Ovary (tissue), 9 donors: Measurements from ENCODE around the gene MICU2. TPM values are rescaled to one million over a fixed set of nuclear protein-coding genes. Genes with fewer than 3 reads are reported as not detected.

Source experiments
- DNase-seq, 5 donors: peaks; one replicate each; pipeline ENCODE4 v3.0.0-alpha.2; 2019 to 2020
- H3K27ac ChIP-seq, 2 donors: fragments of 200-600 bp; one replicate each; pipeline versions ENCODE4 v1.5.1 to v1.8.0; 2019 to 2022
- H3K27me3 ChIP-seq: fragments of 200-600 bp; one replicate; pipeline ENCODE4 v1.8.0; 2022
- H3K36me3 ChIP-seq: fragments of 200-600 bp; sonication (generic); one replicate; pipeline ENCODE4 v1.5.1; 2019
- H3K4me1 ChIP-seq: one replicate; pipeline ENCODE4 v1.8.1; 2013; ENCODE audit warnings: mild to moderate bottlenecking, moderate library complexity; ENCODE audit not compliant: insufficient read depth
- H3K4me3 ChIP-seq: fragments of 200-600 bp; sonication (generic); one replicate; pipeline ENCODE4 v1.5.1; 2017
- H3K9me3 ChIP-seq, 2 donors: fragments of 200-600 bp in 1 of 2; sonication (generic) in 1 of 2; one replicate each; pipeline versions ENCODE4 v1.5.1 to v1.8.1; 2013 to 2019; ENCODE audit warnings: mild to moderate bottlenecking in 1 of 2, moderate library complexity in 1 of 2
- EP300 ChIP-seq: sonication (generic); formaldehyde crosslinking; IDR thresholded peaks from one replicate; pipeline ENCODE4 v1.6.1; 2017; ENCODE audit warnings: antibody characterized with exemption
- POLR2A ChIP-seq: fragments of 450-650 bp; IDR thresholded peaks from one replicate; pipeline ENCODE4 v1.6.1; 2017; ENCODE audit warnings: antibody characterized with exemption, mild to moderate bottlenecking, moderate library complexity
- WGBS, 3 donors: extraction: QIAGEN DNeasy Blood & Tissue Kit in 1 of 3; methylation state at CpG; one replicate each; pipeline versions ENCODE4 v1.1.5 to v1.1.7; 2013 to 2017; 5-methylcytosine and 5-hydroxymethylcytosine counted together
- intact Hi-C, 4 donors: fragments of 100-400 bp; cut with DNase I; formaldehyde crosslinking; loops; one replicate each; pipeline versions ENCODE4 v1.11.0 to v1.15.1; 2022 to 2023
- polyA plus RNA-seq, 2 donors: library from polyadenylated mRNA; stranded (reverse); fragments of 200-250 nt in 1 of 2; fragments of 350-450 nt in 1 of 2; fragmentation: Illumina TruSeq in 1 of 2; extraction: RNeasy Lipid Tissue Mini Kit (QIAGEN cat#74804) in 1 of 2; gene quantifications; one replicate each; pipeline ENCODE4 v1.2.3, GENCODE V29; 2013 to 2014
- total RNA-seq, 7 donors: library from RNA; depleted of rRNA in 2 of 7; stranded (reverse); fragments of >200 nt in 2 of 7; fragmentation: NEBNext Ultra II Directional in 3 of 7; extraction: Animal tissue kit (Norgen Biotek cat#: 25700) in 3 of 7; gene quantifications; one replicate each; pipeline versions ENCODE4 v1.1.0 to v1.2.4, GENCODE V29; 2016 to 2023
- TF ChIP-seq, protein P1 (sequence below), 3 donors: fragments of 450-650 bp in 2 of 3; fragments of 200-600 bp in 1 of 3; IDR thresholded peaks; one replicate each; pipeline versions ENCODE4 v1.5.1 to v1.8.0; 2016 to 2022; ENCODE audit warnings: antibody characterized with exemption in 3 of 3, mild to moderate bottlenecking in 1 of 3
- donor health status: DM: no; HTN: no; CAD: no; lungs with moderate emphysema.
- donor health status: DM: no; HTN: no; CAD: no.
- donor health status: Bipolar disorder and iron deficiency.
- donor health status: DM: yes; HTN: yes; CAD: no.
- donor health status: DM: no; HTN: no; CAD: no.
- donor health status: DM: yes; HTN: yes; CAD: no.

MICU2 gene
- total and polyA plus RNA-seq, 9 donors, result 23.2 to 82.1 (median 31.4) TPM

GRCh38 chr13:21522130-21522529 is 81.8 kb downstream of the MICU2 start:
- TF ChIP-seq, protein P1, sequence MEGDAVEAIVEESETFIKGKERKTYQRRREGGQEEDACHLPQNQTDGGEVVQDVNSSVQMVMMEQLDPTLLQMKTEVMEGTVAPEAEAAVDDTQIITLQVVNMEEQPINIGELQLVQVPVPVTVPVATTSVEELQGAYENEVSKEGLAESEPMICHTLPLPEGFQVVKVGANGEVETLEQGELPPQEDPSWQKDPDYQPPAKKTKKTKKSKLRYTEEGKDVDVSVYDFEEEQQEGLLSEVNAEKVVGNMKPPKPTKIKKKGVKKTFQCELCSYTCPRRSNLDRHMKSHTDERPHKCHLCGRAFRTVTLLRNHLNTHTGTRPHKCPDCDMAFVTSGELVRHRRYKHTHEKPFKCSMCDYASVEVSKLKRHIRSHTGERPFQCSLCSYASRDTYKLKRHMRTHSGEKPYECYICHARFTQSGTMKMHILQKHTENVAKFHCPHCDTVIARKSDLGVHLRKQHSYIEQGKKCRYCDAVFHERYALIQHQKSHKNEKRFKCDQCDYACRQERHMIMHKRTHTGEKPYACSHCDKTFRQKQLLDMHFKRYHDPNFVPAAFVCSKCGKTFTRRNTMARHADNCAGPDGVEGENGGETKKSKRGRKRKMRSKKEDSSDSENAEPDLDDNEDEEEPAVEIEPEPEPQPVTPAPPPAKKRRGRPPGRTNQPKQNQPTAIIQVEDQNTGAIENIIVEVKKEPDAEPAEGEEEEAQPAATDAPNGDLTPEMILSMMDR (IDR thresholded peaks at IDR 0.05), result no peak
- TF ChIP-seq EP300 (no peak), POLR2A (no peak)
- intact Hi-C loops, result no loop called here
- H3K4me3 ChIP-seq, result no peak overlapping the region
- no peaks in the 10 kb centered on the region for H3K4me1 ChIP-seq
- no peaks in the 10 kb centered on the region for H3K27me3 ChIP-seq
- H3K36me3 ChIP-seq, result no peaks in the 10 kb centered on the region
- no peak for DNase-seq
- no peak overlapping the region for H3K27ac ChIP-seq
- no peaks in the 10 kb centered on the region for H3K9me3 ChIP-seq
- 93 to 100% (median 97%) methylated on average over 1 of the region's 1 CpG for WGBS, 3 donors

- Histone ChIP-seq H3K27ac (no peak overlapping the region), H3K4me3 (no peak overlapping the region), H3K27me3 (no peaks in the 10 kb centered on the region), H3K9me3 (no peaks in the 10 kb centered on the region), H3K4me1 (no peaks in the 10 kb centered on the region), H3K36me3 (no peaks in the 10 kb centered on the region)
- TF ChIP-seq, protein P1 (IDR thresholded peaks at IDR 0.05), result no peak
- TF ChIP-seq EP300 (no peak), POLR2A (no peak)
- DNase-seq, result no peak
- WGBS, 3 donors, result 96 to 98% (median 96%) methylated on average over 8 of the region's 8 CpGs
- intact Hi-C loops, result no loop called here
Observed at GRCh38 chr13:21518617-21519144, 85.3 kb downstream of the MICU2 start.

DNA sequence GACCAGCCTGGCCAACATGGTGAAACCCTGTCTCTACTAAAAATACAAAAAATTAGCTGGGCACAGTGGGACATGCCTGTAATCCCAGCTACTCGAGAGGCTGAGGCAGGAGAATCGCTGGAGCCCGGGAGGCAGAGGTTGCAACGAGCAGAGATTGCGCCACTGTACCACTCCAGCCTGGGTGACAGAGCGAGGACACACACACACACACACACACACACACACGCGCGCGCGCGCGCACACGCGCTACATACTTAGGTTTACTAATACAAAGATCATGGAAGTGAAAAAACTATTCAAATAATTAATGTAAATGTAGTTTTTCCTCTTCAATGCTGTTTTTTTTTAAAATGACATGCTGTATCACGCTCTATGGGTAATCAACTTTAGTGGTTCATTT is 86.4 kb downstream of the MICU2 start:
- no peak overlapping the region for H3K4me3 ChIP-seq
- TF ChIP-seq, protein P1 (IDR thresholded peaks at IDR 0.05), result no peak
- no peak for TF ChIP-seq EP300
- no peak for TF ChIP-seq POLR2A
- no peak overlapping the region for H3K27ac ChIP-seq
- DNase-seq, result no peak
- H3K27me3 ChIP-seq, result no peaks in the 10 kb centered on the region
- intact Hi-C loops, result no loop called here
- 88 to 94% (median 93%) methylated on average over 16 of the region's 16 CpGs for WGBS, 3 donors
- H3K4me1 ChIP-seq, result no peaks in the 10 kb centered on the region
- H3K9me3 ChIP-seq, result no peaks in the 10 kb centered on the region
- no peaks in the 10 kb centered on the region for H3K36me3 ChIP-seq

DNA sequence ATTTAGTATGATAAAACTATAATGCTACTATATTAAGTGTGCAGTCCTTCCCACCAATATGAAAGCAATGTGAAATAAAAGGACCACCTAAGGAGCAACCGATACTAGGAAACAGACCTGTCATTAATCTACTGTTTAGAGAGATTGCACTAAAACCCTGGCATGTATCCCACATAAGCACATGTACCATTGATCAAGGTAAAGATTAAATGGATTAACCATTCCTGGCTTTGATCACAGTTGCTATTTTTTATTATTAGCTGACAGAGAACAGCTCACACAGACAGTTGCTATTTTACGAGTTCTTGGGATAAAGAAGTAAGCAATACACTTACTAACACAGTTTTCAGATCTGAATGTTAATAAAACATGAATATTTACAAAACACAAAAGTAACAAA is 87.2 kb downstream of the MICU2 start:
- Histone ChIP-seq H3K4me3 (no peak overlapping the region), H3K4me1 (no peaks in the 10 kb centered on the region), H3K9me3 (no peaks in the 10 kb centered on the region), H3K36me3 (no peaks in the 10 kb centered on the region), H3K27me3 (no peaks in the 10 kb centered on the region), H3K27ac (no peak overlapping the region)
- intact Hi-C loops, result no loop called here
- WGBS, 3 donors, result 70 to 88% (median 80%) methylated on average over 2 of the region's 2 CpGs
- DNase-seq, result no peak
- no peak for TF ChIP-seq EP300
- TF ChIP-seq, protein P1 (IDR thresholded peaks at IDR 0.05), result no peak
- no peak for TF ChIP-seq POLR2A
